IPS-NIHi7 (cell line): Measurements from ENCODE around the gene SGMS2.
"Not testable (repeated sequence)": the region's sequence is repeated elsewhere in the genome, so short reads cannot be mapped to it uniquely, and the experiment has no call there.

ENCODE experiments used
- DNase-seq: peaks from one replicate; pipeline ENCODE4 v3.0.0; 2012; ENCODE audit warnings: mixed read lengths; ENCODE audit errors: extremely low spot score

SGMS2 gene

GRCh38 chr4:107866726-107867125 lies 42.0 kb downstream of the SGMS2 start:
- no peak for DNase-seq

- no peak for DNase-seq
Observed at GRCh38 chr4:107870236-107870635, 45.5 kb downstream of the SGMS2 start.

- no peak for DNase-seq
Observed at GRCh38 chr4:107870916-107871786, 46.4 kb downstream of the SGMS2 start.

- DNase-seq, result no peak
Observed at GRCh38 chr4:107874024-107874423, 49.3 kb downstream of the SGMS2 start.

GRCh38 chr4:107876099-107876498 lies 51.4 kb downstream of the SGMS2 start:
- no peak for DNase-seq

GRCh38 chr4:107877361-107877760 lies 52.6 kb downstream of the SGMS2 start:
- no peak for DNase-seq

- no peak for DNase-seq
Observed at GRCh38 chr4:107885865-107886264, 61.1 kb downstream of the SGMS2 start.

- no peak for DNase-seq
Observed at GRCh38 chr4:107888237-107888636, 63.5 kb downstream of the SGMS2 start.

- no peak for DNase-seq
Observed at GRCh38 chr4:107890779-107891178, 66.0 kb downstream of the SGMS2 start.

- no peak for DNase-seq
Observed at GRCh38 chr4:107891299-107891698, 66.6 kb downstream of the SGMS2 start.

- DNase-seq, result no peak
Observed at GRCh38 chr4:107893171-107894137, 68.7 kb downstream of the SGMS2 start.

- DNase-seq, result no peak
Observed at GRCh38 chr4:107894138-107894603, 69.4 kb downstream of the SGMS2 start.

GRCh38 chr4:107896158-107896645 lies 71.5 kb downstream of the SGMS2 start:
- DNase-seq, result no peak

GRCh38 chr4:107896646-107897045 lies 71.9 kb downstream of the SGMS2 start:
- DNase-seq, result no peak

GRCh38 chr4:107897823-107898222 lies 73.1 kb downstream of the SGMS2 start:
- DNase-seq, result no peak

GRCh38 chr4:107900067-107900466 lies 75.3 kb downstream of the SGMS2 start:
- no peak for DNase-seq

GRCh38 chr4:107900508-107900907 lies 75.8 kb downstream of the SGMS2 start:
- DNase-seq, result no peak

- no peak for DNase-seq
Observed at GRCh38 chr4:107901213-107901934, 76.6 kb downstream of the SGMS2 start.

- no peak for DNase-seq
Observed at GRCh38 chr4:107902715-107903114, 78.0 kb downstream of the SGMS2 start.

- not testable (repeated sequence) for DNase-seq
Observed at GRCh38 chr4:107905082-107905481, 80.3 kb downstream of the SGMS2 start.

GRCh38 chr4:107906458-107907100 lies 81.8 kb downstream of the SGMS2 start:
- DNase-seq, result no peak
